ENCODE data around the gene ARF5. TPM values are rescaled to one million over a fixed set of nuclear protein-coding genes. Genes with fewer than 3 reads are reported as not detected.

ARF5 gene
- total and polyA plus RNA-seq, 4 donors, result 105 to 293 (median 219) TPM

DNA sequence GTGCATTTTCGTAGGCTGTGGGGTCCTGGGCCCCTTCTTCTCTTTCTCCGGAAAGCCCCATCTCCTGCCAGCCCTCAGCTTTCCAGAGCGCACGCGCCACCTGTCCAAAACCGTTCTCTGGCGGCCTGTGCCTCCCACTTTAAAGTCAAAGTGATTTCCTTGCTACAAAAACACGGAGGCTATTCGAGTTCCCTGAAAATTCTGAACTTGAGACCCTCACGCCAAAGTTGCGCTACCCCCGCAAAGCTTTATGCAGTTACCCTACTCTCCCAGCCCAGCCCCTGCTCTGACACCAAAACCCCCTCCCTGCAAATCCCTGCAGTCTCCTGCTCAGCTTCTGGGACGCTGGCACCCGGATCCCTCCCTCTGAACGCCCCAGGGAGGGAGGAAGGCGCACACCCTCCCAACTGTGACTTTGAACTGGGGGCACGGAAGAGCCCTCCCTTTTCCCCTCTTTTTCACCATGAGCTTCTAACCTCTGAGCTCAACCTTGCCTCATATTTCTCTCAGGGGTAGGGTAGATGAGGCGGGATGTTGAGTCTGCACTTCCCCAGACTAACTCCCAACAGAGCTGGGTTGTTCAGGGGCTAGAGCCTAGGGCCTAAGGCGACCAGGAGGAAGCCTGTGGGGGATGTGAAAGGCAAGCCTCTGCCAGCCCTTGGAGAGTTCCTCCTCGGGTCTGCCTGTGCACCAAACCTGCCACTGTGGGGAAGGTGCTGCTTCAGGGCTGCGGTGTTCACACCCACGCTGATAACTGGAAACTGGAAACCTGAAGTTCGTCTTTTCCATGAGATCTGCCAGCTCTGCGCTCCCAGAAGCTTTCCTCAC is 32.4 kb downstream of the ARF5 start:
- WGBS (ENCODE audit: insufficient coverage), result 4% methylated on average over 19 of the region's 24 CpGs
- H3K27ac ChIP-seq (ENCODE audit: low read depth, low read length), result no peak overlapping the region

DNA sequence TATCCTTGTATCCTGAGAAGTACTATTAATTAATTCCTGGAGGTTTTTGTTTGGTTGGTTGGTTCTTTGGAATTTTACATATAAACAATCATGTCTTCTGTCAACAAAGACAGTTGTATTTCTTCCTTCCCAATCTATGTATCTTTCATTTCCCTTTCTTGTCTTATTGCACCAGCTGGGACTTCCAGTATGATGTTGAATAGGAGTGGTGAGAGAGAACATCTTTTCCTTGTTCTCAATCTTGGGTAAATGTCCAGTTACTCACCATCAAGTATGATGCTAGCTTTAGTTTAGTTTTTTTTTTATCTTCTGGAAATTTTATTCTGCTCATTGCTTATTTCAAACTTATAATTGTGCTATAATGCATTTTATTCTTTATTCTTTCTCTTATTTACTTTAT is 37.1 kb downstream of the ARF5 start:
- Histone ChIP-seq H3K36me3 (ENCODE audit: control insufficient read depth, insufficient read depth, low read length) (no peaks in the 10 kb centered on the region), H3K4me3 (ENCODE audit: low read depth, low read length) (no peak overlapping the region), H3K27me3 (ENCODE audit: control insufficient read depth, insufficient read depth, low read length) (peaks cover 6% of the 10 kb centered on the region), H3K9me3 (ENCODE audit: control insufficient read depth, insufficient read depth, low read length) (no peaks in the 10 kb centered on the region), H3K27ac (ENCODE audit: low read depth, low read length) (no peak overlapping the region), H3K4me1 (ENCODE audit: control insufficient read depth, insufficient read depth, low read length) (peaks cover 4% of the 10 kb centered on the region)
- DNase-seq (ENCODE audit: low read depth in 4 of 6, low spot score in 6 of 6), result no peak

More for the DNA sequence above, 32.4 kb downstream of the ARF5 start:
- peak in 1 of 6 donors; percentile 26 for DNase-seq (ENCODE audit: low read depth in 4 of 6, low spot score in 6 of 6)
- H3K9me3 ChIP-seq (ENCODE audit: control insufficient read depth, insufficient read depth, low read length), result no peaks in the 10 kb centered on the region
- H3K36me3 ChIP-seq (ENCODE audit: control insufficient read depth, insufficient read depth, low read length), result no peaks in the 10 kb centered on the region
- peaks cover 6% of the 10 kb centered on the region for H3K4me1 ChIP-seq (ENCODE audit: control insufficient read depth, insufficient read depth, low read length)
- no peak overlapping the region for H3K4me3 ChIP-seq (ENCODE audit: low read depth, low read length)
- H3K27me3 ChIP-seq (ENCODE audit: control insufficient read depth, insufficient read depth, low read length), result peaks cover 44% of the 10 kb centered on the region

DNA sequence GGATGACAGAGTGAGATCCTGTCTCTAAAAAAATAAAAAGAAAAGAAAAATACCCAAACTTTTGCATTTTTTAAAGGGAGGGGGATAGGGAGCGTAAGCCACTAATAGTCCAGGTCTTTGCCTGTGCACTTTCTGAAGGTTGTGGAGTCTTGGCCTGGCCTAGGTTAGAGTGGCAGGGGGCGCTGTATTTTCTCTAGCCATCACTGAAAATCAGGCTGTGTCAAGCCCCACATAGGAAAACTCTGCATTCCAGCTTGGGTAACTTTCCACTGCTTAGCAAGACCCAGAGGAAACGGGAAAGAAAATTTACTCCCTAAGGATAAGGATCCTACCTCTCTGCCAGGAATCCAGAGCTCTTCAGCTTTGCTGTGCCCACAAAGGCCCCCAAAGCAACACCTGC is 40.2 kb downstream of the ARF5 start:
- H3K4me1 ChIP-seq (ENCODE audit: control insufficient read depth, insufficient read depth, low read length), result no peaks in the 10 kb centered on the region
- no peak overlapping the region for H3K27ac ChIP-seq (ENCODE audit: low read depth, low read length)
- H3K36me3 ChIP-seq (ENCODE audit: control insufficient read depth, insufficient read depth, low read length), result no peaks in the 10 kb centered on the region
- no peaks in the 10 kb centered on the region for H3K9me3 ChIP-seq (ENCODE audit: control insufficient read depth, insufficient read depth, low read length)
- H3K4me3 ChIP-seq (ENCODE audit: low read depth, low read length), result no peak overlapping the region
- 100% methylated on average over 1 of the region's 3 CpGs for WGBS (ENCODE audit: insufficient coverage)
- no peaks in the 10 kb centered on the region for H3K27me3 ChIP-seq (ENCODE audit: control insufficient read depth, insufficient read depth, low read length)
- no peak for DNase-seq (ENCODE audit: low read depth in 4 of 6, low spot score in 6 of 6)

DNA sequence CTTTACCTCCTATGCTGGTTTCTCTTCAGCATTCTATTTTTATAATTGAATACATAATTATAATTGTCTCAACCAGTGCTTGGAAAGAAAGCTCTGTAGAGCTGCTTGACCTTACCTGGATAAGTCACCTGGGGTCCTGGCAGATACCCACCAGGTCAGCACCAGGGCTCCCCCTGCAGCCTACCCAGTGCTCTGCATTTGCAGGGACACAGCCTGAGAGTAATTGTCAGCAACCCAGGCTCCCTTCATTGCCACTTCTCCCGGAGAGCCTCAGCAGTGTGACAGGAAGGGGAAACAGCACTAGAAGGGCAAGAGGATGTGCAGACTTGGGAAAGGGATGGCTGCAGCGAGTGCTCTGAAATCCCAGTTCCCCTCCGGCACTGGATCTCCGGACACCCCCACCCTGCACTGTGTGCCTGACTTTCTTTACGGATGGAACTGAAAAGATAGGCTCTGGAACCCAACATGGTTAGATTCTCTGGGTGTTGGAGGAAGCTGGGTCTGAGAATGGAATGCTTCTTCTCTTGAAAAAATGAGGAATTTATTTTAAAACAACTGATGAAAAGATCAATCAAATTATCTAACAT is 41.1 kb downstream of the ARF5 start:
- DNase-seq (ENCODE audit: low read depth in 4 of 6, low spot score in 6 of 6), result no peak
- Histone ChIP-seq H3K9me3 (ENCODE audit: control insufficient read depth, insufficient read depth, low read length) (no peaks in the 10 kb centered on the region), H3K27me3 (ENCODE audit: control insufficient read depth, insufficient read depth, low read length) (no peaks in the 10 kb centered on the region), H3K36me3 (ENCODE audit: control insufficient read depth, insufficient read depth, low read length) (no peaks in the 10 kb centered on the region), H3K4me1 (ENCODE audit: control insufficient read depth, insufficient read depth, low read length) (no peaks in the 10 kb centered on the region), H3K27ac (ENCODE audit: low read depth, low read length) (no peak overlapping the region), H3K4me3 (ENCODE audit: low read depth, low read length) (no peak overlapping the region)
- WGBS (ENCODE audit: insufficient coverage), result 24% methylated on average over 4 of the region's 5 CpGs

DNA sequence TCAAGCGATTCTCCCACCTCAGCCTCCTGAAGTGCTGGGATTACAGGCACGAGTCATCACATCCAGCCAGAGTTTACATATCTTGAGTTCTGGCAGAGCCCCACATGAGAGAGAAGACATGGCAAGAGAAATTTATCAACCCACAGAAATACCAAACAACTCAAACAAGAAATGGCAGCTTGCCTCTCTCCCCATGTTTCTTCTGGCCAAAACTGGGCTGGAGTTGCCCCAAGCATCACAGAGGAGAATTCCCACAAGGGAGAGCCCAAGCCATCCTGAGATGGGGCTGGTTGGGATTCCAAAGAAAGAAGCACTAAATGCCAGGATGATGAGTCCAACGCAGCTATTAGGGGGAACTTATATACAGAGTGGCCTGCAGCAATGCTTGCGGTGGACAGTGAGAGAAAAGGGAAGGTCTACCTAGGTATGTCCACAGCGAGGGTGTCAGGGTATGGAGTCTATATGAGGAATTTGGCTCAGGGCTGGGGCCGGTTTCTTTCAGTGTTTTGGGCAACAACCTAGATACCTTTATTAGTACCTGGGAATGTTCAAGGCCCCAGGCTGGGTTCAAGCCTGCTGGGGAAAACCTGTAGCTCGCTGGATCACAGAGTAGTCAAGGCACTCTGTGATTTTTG is 44.2 kb downstream of the ARF5 start:
- Histone ChIP-seq H3K9me3 (ENCODE audit: control insufficient read depth, insufficient read depth, low read length) (no peaks in the 10 kb centered on the region), H3K27ac (ENCODE audit: low read depth, low read length) (no peak overlapping the region), H3K36me3 (ENCODE audit: control insufficient read depth, insufficient read depth, low read length) (no peaks in the 10 kb centered on the region), H3K4me3 (ENCODE audit: low read depth, low read length) (no peak overlapping the region), H3K4me1 (ENCODE audit: control insufficient read depth, insufficient read depth, low read length) (no peaks in the 10 kb centered on the region), H3K27me3 (ENCODE audit: control insufficient read depth, insufficient read depth, low read length) (no peaks in the 10 kb centered on the region)
- WGBS (ENCODE audit: insufficient coverage), result 94% methylated on average over 6 of the region's 7 CpGs
- peak in 1 of 6 donors; percentile 29 for DNase-seq (ENCODE audit: low read depth in 4 of 6, low spot score in 6 of 6)

DNA sequence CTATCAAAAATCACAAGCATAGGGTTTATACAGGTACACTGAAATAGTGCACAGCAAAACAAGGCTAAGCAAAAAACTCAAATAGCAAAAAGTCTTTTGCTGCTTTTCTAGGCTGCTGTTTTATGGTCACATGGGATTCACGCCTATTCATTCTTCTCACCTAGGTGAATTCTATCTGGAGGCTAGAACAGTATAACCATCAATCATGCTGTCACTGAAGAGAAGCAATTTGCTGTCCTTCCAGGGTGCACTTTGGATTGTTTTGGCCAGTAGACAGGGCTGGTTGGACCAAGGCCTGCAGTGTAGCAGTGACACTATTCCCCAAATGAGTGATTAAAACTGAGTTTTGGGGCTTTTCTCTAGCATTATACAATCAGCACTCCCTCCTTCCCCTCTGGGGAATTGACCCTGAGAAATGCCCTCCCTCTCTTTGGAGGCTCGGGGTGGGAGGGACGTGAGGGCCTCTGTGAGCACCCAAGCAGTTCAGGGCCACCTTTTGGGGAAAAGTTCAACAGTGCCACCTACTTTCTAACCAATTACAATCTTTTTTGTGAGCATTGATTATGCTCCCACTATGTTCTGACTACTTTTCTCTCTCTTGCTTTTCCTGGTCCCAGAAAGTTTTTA is 47.6 kb downstream of the ARF5 start:
- Histone ChIP-seq H3K27ac (ENCODE audit: low read depth, low read length) (no peak overlapping the region), H3K9me3 (ENCODE audit: control insufficient read depth, insufficient read depth, low read length) (no peaks in the 10 kb centered on the region), H3K4me3 (ENCODE audit: low read depth, low read length) (no peak overlapping the region), H3K4me1 (ENCODE audit: control insufficient read depth, insufficient read depth, low read length) (no peaks in the 10 kb centered on the region), H3K36me3 (ENCODE audit: control insufficient read depth, insufficient read depth, low read length) (no peaks in the 10 kb centered on the region), H3K27me3 (ENCODE audit: control insufficient read depth, insufficient read depth, low read length) (no peaks in the 10 kb centered on the region)
- no CpG with 5 or more reads among the region's 3 CpGs for WGBS (ENCODE audit: insufficient coverage)
- DNase-seq (ENCODE audit: low read depth in 4 of 6, low spot score in 6 of 6), result no peak

DNA sequence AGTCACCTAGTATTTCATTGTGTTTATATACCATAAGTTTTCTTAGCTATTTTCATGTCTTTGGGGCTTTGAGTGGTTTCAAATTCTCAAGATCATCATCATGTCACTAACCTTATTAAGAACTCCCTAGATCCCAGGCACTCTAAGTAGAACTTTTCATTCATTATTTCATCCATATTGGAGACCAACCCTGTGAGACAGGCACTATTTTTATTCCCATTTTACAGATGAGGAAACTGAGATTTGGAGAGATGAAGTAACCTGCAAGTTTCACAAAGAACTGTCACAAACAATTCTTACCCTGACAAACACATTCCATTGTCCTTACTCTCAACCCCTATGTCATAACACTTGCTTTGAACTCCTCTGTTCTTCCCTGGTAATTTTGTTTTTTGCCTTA is 50.0 kb downstream of the ARF5 start:
- DNase-seq (ENCODE audit: low read depth in 4 of 6, low spot score in 6 of 6), result no peak
- H3K27ac ChIP-seq (ENCODE audit: low read depth, low read length), result no peak overlapping the region

More for the DNA sequence above, 50.0 kb downstream of the ARF5 start:
- Histone ChIP-seq H3K36me3 (ENCODE audit: control insufficient read depth, insufficient read depth, low read length) (no peaks in the 10 kb centered on the region), H3K9me3 (ENCODE audit: control insufficient read depth, insufficient read depth, low read length) (no peaks in the 10 kb centered on the region), H3K4me1 (ENCODE audit: control insufficient read depth, insufficient read depth, low read length) (no peaks in the 10 kb centered on the region), H3K4me3 (ENCODE audit: low read depth, low read length) (no peak overlapping the region), H3K27me3 (ENCODE audit: control insufficient read depth, insufficient read depth, low read length) (no peaks in the 10 kb centered on the region)

Other genes starting within 250 kb of the ARF5 start
- 10 to 100 TPM; 30.1 to 39.5 TPM for gene ZNF800, start 195.7 kb upstream of the ARF5 start, total RNA-seq
- gene ZNF800, start 195.7 kb upstream of the ARF5 start, polyA plus RNA-seq (ENCODE audit: insufficient read length in 2 of 2), result 10 to 100 TPM; 18.5 to 22.9 TPM
- gene GCC1, start 2.8 kb upstream of the ARF5 start, total RNA-seq, result 10 to 100 TPM; 11.3 to 13.1 TPM
- 10 to 100 TPM; 12.0 to 13.0 TPM for gene GCC1, start 2.8 kb upstream of the ARF5 start, polyA plus RNA-seq (ENCODE audit: insufficient read length in 2 of 2)
- gene FSCN3, start 5.3 kb downstream of the ARF5 start, total RNA-seq, result under 1 TPM; 0.50 to 0.79 TPM
- under 1 TPM; 0.27 to 0.54 TPM for gene FSCN3, start 5.3 kb downstream of the ARF5 start, polyA plus RNA-seq (ENCODE audit: insufficient read length in 2 of 2)
- not detected for gene PAX4, start 29.7 kb downstream of the ARF5 start, total RNA-seq
- gene PAX4, start 29.7 kb downstream of the ARF5 start, polyA plus RNA-seq (ENCODE audit: insufficient read length in 2 of 2), result not detected
- gene SND1, start 63.8 kb downstream of the ARF5 start, total RNA-seq, result 100 to 1,000 TPM in 1 of 2 donors, 10 to 100 TPM in 1; 72.1 to 125 TPM
- gene SND1, start 63.8 kb downstream of the ARF5 start, polyA plus RNA-seq (ENCODE audit: insufficient read length in 2 of 2), result 10 to 100 TPM; 90.3 to 92.3 TPM